Erythroblast (primary cell): ENCODE data around the gene CRYBG2.

Source experiments
- GATA1 ChIP-seq: IDR thresholded peaks from 2 replicates; pipeline ENCODE4 v1.6.1; 2011; ENCODE audit warnings: low read depth, mild to moderate bottlenecking, control low read depth, low read length, moderate library complexity
- POLR2A ChIP-seq: IDR thresholded peaks from 2 replicates; pipeline ENCODE4 v1.6.1; 2011; ENCODE audit warnings: mild to moderate bottlenecking, low read length

- TF ChIP-seq POLR2A (peak; percentile 70), GATA1 (no peak)
These were observed 47.4 kb downstream of the CRYBG2 start, which contains the start of gene UBXN11 for GRCh38 chr1:26306290-26307229.
